HG02610 (cell line): ENCODE measurements around the gene EDA.
A peak's percentile ranks its signal among the peaks of the same experiment; 100 is the strongest.

Experiments used
- ATAC-seq: cut with Tn5 transposase; IDR thresholded peaks from one replicate; pipeline ENCODE4 v1.9.1; 2021; ENCODE audit warnings: mild to moderate bottlenecking, moderate library complexity; ENCODE audit not compliant: unreplicated experiment

The EDA gene

GRCh38 chrX:69615779-69616456 lies at the start of gene EDA:
TSS of gene EDA (plus strand) at chrX:69616113.
- ATAC-seq: peak; percentile 80

GRCh38 chrX:69568828-69569227 lies 47.1 kb upstream of the EDA start:
- no peak for ATAC-seq

- ATAC-seq: no peak
Observed at GRCh38 chrX:69597399-69597798, 18.5 kb upstream of the EDA start.

GRCh38 chrX:69600182-69600581 lies 15.7 kb upstream of the EDA start:
- no peak for ATAC-seq

- ATAC-seq: no peak
Observed at GRCh38 chrX:69603566-69604194, 12.2 kb upstream of the EDA start.

- no peak for ATAC-seq
Observed at GRCh38 chrX:69605521-69605920, 10.4 kb upstream of the EDA start.

GRCh38 chrX:69607616-69608015 lies 8.3 kb upstream of the EDA start:
- no peak for ATAC-seq

- no peak for ATAC-seq
Observed at GRCh38 chrX:69613946-69614345, 2.0 kb upstream of the EDA start.

- ATAC-seq: no peak
Observed at GRCh38 chrX:69614886-69615285, 1.0 kb upstream of the EDA start.

- ATAC-seq: no peak
Observed at GRCh38 chrX:69615342-69615741, 571 bp upstream of the EDA start.

- ATAC-seq: no peak
Observed at GRCh38 chrX:69616457-69617203, 717 bp downstream of the EDA start.

- no peak for ATAC-seq
Observed at GRCh38 chrX:69618803-69619202, 2.9 kb downstream of the EDA start.

GRCh38 chrX:69626129-69626528 lies 10.2 kb downstream of the EDA start:
- ATAC-seq: no peak

GRCh38 chrX:69627744-69628143 lies 11.8 kb downstream of the EDA start:
- ATAC-seq: no peak

GRCh38 chrX:69630147-69630546 lies 14.2 kb downstream of the EDA start:
- no peak for ATAC-seq

GRCh38 chrX:69664693-69665092 lies 48.8 kb downstream of the EDA start:
- ATAC-seq: no peak

GRCh38 chrX:69670001-69670555 lies 54.2 kb downstream of the EDA start:
- ATAC-seq: no peak

GRCh38 chrX:69674891-69675290 lies 59.0 kb downstream of the EDA start:
- no peak for ATAC-seq

GRCh38 chrX:69705818-69706217 lies 89.9 kb downstream of the EDA start:
- ATAC-seq: no peak

- ATAC-seq: no peak
Observed at GRCh38 chrX:69718102-69718501, 102.2 kb downstream of the EDA start.

- no peak for ATAC-seq
Observed at GRCh38 chrX:69724307-69724706, 108.4 kb downstream of the EDA start.

- no peak for ATAC-seq
Observed at GRCh38 chrX:69740317-69740716, 124.4 kb downstream of the EDA start.
